HCT116 (cell line): ENCODE measurements around the gene PTS.

ENCODE experiments used
- EGR1 ChIP-seq: IDR thresholded peaks from 2 replicates; pipeline ENCODE4 v1.6.1; 2012; ENCODE audit warnings: low read depth
- EZH2 ChIP-seq: fragments of 200-600 bp; sonication (generic); IDR thresholded peaks from 2 replicates; pipeline ENCODE4 v1.6.1; 2017; ENCODE audit warnings: antibody characterized with exemption, mixed run types
- EZH2phosphoT487 ChIP-seq: fragments of 200-600 bp; IDR thresholded peaks from 2 replicates; pipeline ENCODE4 v1.6.1; 2018; ENCODE audit warnings: antibody characterized with exemption, borderline replicate concordance
- FOSL1 ChIP-seq: IDR thresholded peaks from 2 replicates; pipeline ENCODE4 v1.6.1; 2012; ENCODE audit warnings: low read depth
- RAD21 ChIP-seq: IDR thresholded peaks from 2 replicates; pipeline ENCODE4 v1.6.1; 2012; ENCODE audit warnings: low read depth, mild to moderate bottlenecking
- SIN3A ChIP-seq: IDR thresholded peaks from 2 replicates; pipeline ENCODE4 v1.6.1; 2012; ENCODE audit warnings: low read depth
- TF ChIP-seq, protein P1 (sequence below), 3 experiments: fragments of 200-600 bp in 1 of 3; sonication (generic) in 1 of 3; IDR thresholded peaks in 2 of 3; conservative IDR thresholded peaks in 1 of 3; 2 replicates each; pipeline ENCODE4 v1.5.1; 2012 to 2017; ENCODE audit warnings: low read depth in 2 of 3, low read length in 2 of 3, antibody characterized with exemption in 1 of 3, borderline replicate concordance in 1 of 3, control low read depth in 1 of 3, mild to moderate bottlenecking in 1 of 3, mixed read lengths in 1 of 3, mixed run types in 1 of 3, moderate library complexity in 1 of 3; ENCODE audit not compliant: insufficient read depth in 1 of 3
- TF ChIP-seq, protein P2 (sequence below): IDR thresholded peaks from 2 replicates; pipeline ENCODE4 v1.6.1; 2012; ENCODE audit warnings: low read depth

DNA sequence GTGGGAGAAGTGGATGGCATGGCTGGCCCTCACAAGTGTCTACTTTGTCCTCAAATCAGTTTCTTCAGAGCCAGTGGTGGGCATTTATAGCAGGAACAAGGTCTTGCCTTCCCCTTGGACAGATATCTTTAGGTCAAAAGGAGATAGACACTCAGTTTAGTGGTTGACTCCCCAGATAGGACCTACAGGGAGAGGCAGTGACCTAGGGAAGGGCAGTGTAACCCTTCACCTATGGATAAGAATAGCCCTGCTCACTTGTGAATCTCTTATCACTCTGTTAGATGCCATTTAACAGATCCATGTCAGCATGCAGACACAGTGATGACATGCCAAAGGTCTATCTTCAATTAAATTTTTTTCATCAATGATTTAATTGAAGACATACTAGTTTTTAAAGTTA lies 39.9 kb upstream of the PTS start:
- TF ChIP-seq RAD21 = no peak
- TF ChIP-seq, protein P1, sequence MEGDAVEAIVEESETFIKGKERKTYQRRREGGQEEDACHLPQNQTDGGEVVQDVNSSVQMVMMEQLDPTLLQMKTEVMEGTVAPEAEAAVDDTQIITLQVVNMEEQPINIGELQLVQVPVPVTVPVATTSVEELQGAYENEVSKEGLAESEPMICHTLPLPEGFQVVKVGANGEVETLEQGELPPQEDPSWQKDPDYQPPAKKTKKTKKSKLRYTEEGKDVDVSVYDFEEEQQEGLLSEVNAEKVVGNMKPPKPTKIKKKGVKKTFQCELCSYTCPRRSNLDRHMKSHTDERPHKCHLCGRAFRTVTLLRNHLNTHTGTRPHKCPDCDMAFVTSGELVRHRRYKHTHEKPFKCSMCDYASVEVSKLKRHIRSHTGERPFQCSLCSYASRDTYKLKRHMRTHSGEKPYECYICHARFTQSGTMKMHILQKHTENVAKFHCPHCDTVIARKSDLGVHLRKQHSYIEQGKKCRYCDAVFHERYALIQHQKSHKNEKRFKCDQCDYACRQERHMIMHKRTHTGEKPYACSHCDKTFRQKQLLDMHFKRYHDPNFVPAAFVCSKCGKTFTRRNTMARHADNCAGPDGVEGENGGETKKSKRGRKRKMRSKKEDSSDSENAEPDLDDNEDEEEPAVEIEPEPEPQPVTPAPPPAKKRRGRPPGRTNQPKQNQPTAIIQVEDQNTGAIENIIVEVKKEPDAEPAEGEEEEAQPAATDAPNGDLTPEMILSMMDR (IDR thresholded peaks at IDR 0.05 in 2 of 3, conservative IDR thresholded peaks at IDR 0.05 in 1 of 3; ENCODE audit: borderline replicate concordance in 1 of 3, insufficient read depth in 1 of 3, low read depth in 2 of 3, low read length in 2 of 3) = no peak
- TF ChIP-seq EZH2phosphoT487 = no peak
- no peak for TF ChIP-seq EZH2
- TF ChIP-seq SIN3A = no peak
- TF ChIP-seq EGR1 = no peak
- TF ChIP-seq FOSL1 = no peak
- TF ChIP-seq, protein P2, sequence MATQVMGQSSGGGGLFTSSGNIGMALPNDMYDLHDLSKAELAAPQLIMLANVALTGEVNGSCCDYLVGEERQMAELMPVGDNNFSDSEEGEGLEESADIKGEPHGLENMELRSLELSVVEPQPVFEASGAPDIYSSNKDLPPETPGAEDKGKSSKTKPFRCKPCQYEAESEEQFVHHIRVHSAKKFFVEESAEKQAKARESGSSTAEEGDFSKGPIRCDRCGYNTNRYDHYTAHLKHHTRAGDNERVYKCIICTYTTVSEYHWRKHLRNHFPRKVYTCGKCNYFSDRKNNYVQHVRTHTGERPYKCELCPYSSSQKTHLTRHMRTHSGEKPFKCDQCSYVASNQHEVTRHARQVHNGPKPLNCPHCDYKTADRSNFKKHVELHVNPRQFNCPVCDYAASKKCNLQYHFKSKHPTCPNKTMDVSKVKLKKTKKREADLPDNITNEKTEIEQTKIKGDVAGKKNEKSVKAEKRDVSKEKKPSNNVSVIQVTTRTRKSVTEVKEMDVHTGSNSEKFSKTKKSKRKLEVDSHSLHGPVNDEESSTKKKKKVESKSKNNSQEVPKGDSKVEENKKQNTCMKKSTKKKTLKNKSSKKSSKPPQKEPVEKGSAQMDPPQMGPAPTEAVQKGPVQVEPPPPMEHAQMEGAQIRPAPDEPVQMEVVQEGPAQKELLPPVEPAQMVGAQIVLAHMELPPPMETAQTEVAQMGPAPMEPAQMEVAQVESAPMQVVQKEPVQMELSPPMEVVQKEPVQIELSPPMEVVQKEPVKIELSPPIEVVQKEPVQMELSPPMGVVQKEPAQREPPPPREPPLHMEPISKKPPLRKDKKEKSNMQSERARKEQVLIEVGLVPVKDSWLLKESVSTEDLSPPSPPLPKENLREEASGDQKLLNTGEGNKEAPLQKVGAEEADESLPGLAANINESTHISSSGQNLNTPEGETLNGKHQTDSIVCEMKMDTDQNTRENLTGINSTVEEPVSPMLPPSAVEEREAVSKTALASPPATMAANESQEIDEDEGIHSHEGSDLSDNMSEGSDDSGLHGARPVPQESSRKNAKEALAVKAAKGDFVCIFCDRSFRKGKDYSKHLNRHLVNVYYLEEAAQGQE = no peak
